Measurements from ENCODE around the gene B3GALT5.

DNA sequence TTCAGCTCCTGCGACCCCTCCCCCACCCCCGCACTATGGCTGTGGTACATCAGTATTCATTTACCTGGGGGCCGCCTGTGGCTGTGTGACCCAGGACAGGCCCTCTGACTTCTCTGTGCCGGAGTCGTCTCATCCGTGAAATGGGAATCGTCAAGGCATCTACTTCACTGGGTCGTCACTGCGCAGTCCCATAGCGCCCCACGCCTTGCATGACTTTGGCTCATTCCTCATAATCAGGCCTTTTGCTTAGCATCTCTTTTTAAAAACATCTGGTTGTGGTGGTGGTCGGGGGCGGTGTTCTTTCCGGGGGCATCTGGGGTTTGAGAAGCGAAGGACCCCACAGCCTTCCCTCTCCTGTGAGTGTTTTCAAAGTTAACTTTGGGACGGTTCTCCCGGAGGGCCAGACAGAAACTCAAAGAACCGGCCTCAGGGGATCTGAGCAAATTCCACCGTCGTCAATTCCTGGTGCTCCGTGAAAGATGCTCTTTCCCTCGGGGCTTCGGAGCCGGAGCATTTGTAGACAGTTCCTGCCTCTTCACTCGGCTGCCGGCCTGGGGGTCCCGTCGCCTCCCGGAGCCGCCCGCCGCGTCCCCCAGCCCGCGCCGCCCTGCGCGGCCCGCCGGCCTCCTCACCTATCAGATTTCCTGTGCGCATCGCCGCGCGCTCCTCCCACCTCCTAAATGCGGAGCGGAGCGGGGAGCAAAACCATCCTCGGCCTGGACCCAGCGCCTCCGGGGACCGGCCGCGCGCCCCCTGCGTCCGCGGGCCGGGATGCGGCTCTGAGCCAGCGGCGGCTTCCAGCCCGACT lies at the start of gene B3GALT5:
- no peak for TF ChIP-seq POLR2AphosphoS5 (IDR thresholded peaks at IDR 0.05)
- no peak for TF ChIP-seq POLR2A (IDR thresholded peaks at IDR 0.05)
- TF ChIP-seq, protein P1, sequence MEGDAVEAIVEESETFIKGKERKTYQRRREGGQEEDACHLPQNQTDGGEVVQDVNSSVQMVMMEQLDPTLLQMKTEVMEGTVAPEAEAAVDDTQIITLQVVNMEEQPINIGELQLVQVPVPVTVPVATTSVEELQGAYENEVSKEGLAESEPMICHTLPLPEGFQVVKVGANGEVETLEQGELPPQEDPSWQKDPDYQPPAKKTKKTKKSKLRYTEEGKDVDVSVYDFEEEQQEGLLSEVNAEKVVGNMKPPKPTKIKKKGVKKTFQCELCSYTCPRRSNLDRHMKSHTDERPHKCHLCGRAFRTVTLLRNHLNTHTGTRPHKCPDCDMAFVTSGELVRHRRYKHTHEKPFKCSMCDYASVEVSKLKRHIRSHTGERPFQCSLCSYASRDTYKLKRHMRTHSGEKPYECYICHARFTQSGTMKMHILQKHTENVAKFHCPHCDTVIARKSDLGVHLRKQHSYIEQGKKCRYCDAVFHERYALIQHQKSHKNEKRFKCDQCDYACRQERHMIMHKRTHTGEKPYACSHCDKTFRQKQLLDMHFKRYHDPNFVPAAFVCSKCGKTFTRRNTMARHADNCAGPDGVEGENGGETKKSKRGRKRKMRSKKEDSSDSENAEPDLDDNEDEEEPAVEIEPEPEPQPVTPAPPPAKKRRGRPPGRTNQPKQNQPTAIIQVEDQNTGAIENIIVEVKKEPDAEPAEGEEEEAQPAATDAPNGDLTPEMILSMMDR (IDR thresholded peaks at IDR 0.05), result no peak
- no peak for TF ChIP-seq EP300 (IDR thresholded peaks at IDR 0.05)
